ENCODE results near the gene UGT1A8.
"Not testable (repeated sequence)": the region's sequence is repeated elsewhere in the genome, so short reads cannot be mapped to it uniquely, and the experiment has no call there.

Gene UGT1A8

GRCh38 chr2:233638836-233639235 is 21.4 kb downstream of the UGT1A8 start:
- FAIRE-seq: no peak
- DNase-seq (ENCODE audit: low spot score): no peak

- no peak for DNase-seq (ENCODE audit: low spot score)
- no peak for FAIRE-seq
Measured at GRCh38 chr2:233639860-233640259, 22.4 kb downstream of the UGT1A8 start.

- FAIRE-seq (no peak), DNase-seq (ENCODE audit: low spot score) (peak; percentile 4)
Measured at GRCh38 chr2:233643128-233643527, 25.7 kb downstream of the UGT1A8 start.

- not testable (repeated sequence) for FAIRE-seq; DNase-seq (ENCODE audit: low spot score)
Measured at GRCh38 chr2:233646033-233646432, 28.6 kb downstream of the UGT1A8 start.

- DNase-seq (ENCODE audit: low spot score) (no peak), FAIRE-seq (no peak)
Measured at GRCh38 chr2:233650981-233651380, 33.5 kb downstream of the UGT1A8 start.

- FAIRE-seq: peak; percentile 67
Measured at GRCh38 chr2:233651430-233651829, 34.0 kb downstream of the UGT1A8 start.

GRCh38 chr2:233654501-233654900 is 37.1 kb downstream of the UGT1A8 start:
- DNase-seq (ENCODE audit: low spot score) (no peak), FAIRE-seq (no peak)

More at GRCh38 chr2:233651430-233651829, 34.0 kb downstream of the UGT1A8 start:
- DNase-seq (ENCODE audit: low spot score): no peak

- FAIRE-seq (no peak), DNase-seq (ENCODE audit: low spot score) (no peak)
Measured at GRCh38 chr2:233655043-233655442, 37.6 kb downstream of the UGT1A8 start.

GRCh38 chr2:233655943-233656342 is 38.5 kb downstream of the UGT1A8 start:
- DNase-seq (ENCODE audit: low spot score): not testable (repeated sequence)
- FAIRE-seq: peak; percentile 98

- no peak for FAIRE-seq
- no peak for DNase-seq (ENCODE audit: low spot score)
Measured at GRCh38 chr2:233656443-233656842, 39.0 kb downstream of the UGT1A8 start.

GRCh38 chr2:233658610-233659009 is 41.2 kb downstream of the UGT1A8 start:
- FAIRE-seq: no peak

GRCh38 chr2:233663911-233664310 is 46.5 kb downstream of the UGT1A8 start:
- no peak for FAIRE-seq
- no peak for DNase-seq (ENCODE audit: low spot score)

More at GRCh38 chr2:233658610-233659009, 41.2 kb downstream of the UGT1A8 start:
- no peak for DNase-seq (ENCODE audit: low spot score)

- FAIRE-seq: no peak
- no peak for DNase-seq (ENCODE audit: low spot score)
Measured at GRCh38 chr2:233668605-233669260, 51.3 kb downstream of the UGT1A8 start.

- DNase-seq (ENCODE audit: low spot score) (no peak), FAIRE-seq (no peak)
Measured at GRCh38 chr2:233671290-233672161, 54.1 kb downstream of the UGT1A8 start, which contains the start of gene UGT1A9. TSS of gene UGT1A9 (plus strand) at chr2:233671898. CDS start at chr2:233671935, 37 bp downstream.

GRCh38 chr2:233672886-233673285 is 55.5 kb downstream of the UGT1A8 start:
- DNase-seq (ENCODE audit: low spot score): no peak
- no peak for FAIRE-seq

- FAIRE-seq: no peak
- DNase-seq (ENCODE audit: low spot score): no peak
Measured at GRCh38 chr2:233673896-233674295, 56.5 kb downstream of the UGT1A8 start.

- FAIRE-seq: no peak
- no peak for DNase-seq (ENCODE audit: low spot score)
Measured at GRCh38 chr2:233674314-233674713, 56.9 kb downstream of the UGT1A8 start.

- DNase-seq (ENCODE audit: low spot score) (no peak), FAIRE-seq (no peak)
Measured at GRCh38 chr2:233674995-233675394, 57.6 kb downstream of the UGT1A8 start.

- FAIRE-seq (no peak), DNase-seq (ENCODE audit: low spot score) (no peak)
Measured at GRCh38 chr2:233676046-233676445, 58.6 kb downstream of the UGT1A8 start.

- no peak for DNase-seq (ENCODE audit: low spot score)
- no peak for FAIRE-seq
Measured at GRCh38 chr2:233679196-233679595, 61.8 kb downstream of the UGT1A8 start.

- no peak for FAIRE-seq
- DNase-seq (ENCODE audit: low spot score): no peak
Measured at GRCh38 chr2:233680361-233681045, 63.1 kb downstream of the UGT1A8 start.
